Left renal cortex interstitium (tissue), 4 donors: ENCODE measurements around the gene PACRG. TPM values are rescaled to one million over a fixed set of nuclear protein-coding genes. Genes with fewer than 3 reads are reported as not detected.

Experiments used
- DNase-seq, 4 donors: peaks; one replicate each; pipeline ENCODE4 v3.0.0-alpha.2; 2013; ENCODE audit warnings: low read depth in 4 of 4, low spot score in 2 of 4, missing footprints in 1 of 4
- polyA plus RNA-seq, 4 donors: library from polyadenylated mRNA; unstranded; fragments of 120-200 nt; gene quantifications; one replicate each; pipeline ENCODE4 v1.2.1, GENCODE V29; 2013; ENCODE audit not compliant: insufficient read length in 4 of 4

Gene PACRG
- polyA plus RNA-seq, 4 donors = 13.7 to 20.1 (median 15.1) TPM

GRCh38 chr6:163259689-163260088 lies 531.9 kb downstream of the PACRG start:
- no peak for DNase-seq

GRCh38 chr6:163260111-163260895 lies 532.5 kb downstream of the PACRG start:
- DNase-seq = peak; percentile 19 to 43 (median 25)

GRCh38 chr6:163260911-163261310 lies 533.1 kb downstream of the PACRG start:
- no peak for DNase-seq

GRCh38 chr6:163261361-163261760 lies 533.6 kb downstream of the PACRG start:
- DNase-seq = no peak

GRCh38 chr6:163262080-163262479 lies 534.3 kb downstream of the PACRG start:
- DNase-seq = no peak

GRCh38 chr6:163263196-163263595 lies 535.4 kb downstream of the PACRG start:
- DNase-seq = no peak

GRCh38 chr6:163263998-163264661 lies 536.4 kb downstream of the PACRG start:
- DNase-seq = no peak

- no peak for DNase-seq
Observed at GRCh38 chr6:163264662-163265035, 536.9 kb downstream of the PACRG start.

GRCh38 chr6:163281634-163282033 lies 553.9 kb downstream of the PACRG start:
- DNase-seq = no peak

- no peak for DNase-seq
Observed at GRCh38 chr6:163282672-163283071, 554.9 kb downstream of the PACRG start.

GRCh38 chr6:163284151-163284550 lies 556.4 kb downstream of the PACRG start:
- no peak for DNase-seq

- no peak for DNase-seq
Observed at GRCh38 chr6:163285691-163286090, 557.9 kb downstream of the PACRG start.

GRCh38 chr6:163287626-163288025 lies 559.9 kb downstream of the PACRG start:
- no peak for DNase-seq

- no peak for DNase-seq
Observed at GRCh38 chr6:163288066-163288465, 560.3 kb downstream of the PACRG start.

GRCh38 chr6:163288915-163289314 lies 561.1 kb downstream of the PACRG start:
- no peak for DNase-seq

GRCh38 chr6:163289447-163289846 lies 561.7 kb downstream of the PACRG start:
- DNase-seq = no peak

- no peak for DNase-seq
Observed at GRCh38 chr6:163290545-163291274, 562.9 kb downstream of the PACRG start.

- no peak for DNase-seq
Observed at GRCh38 chr6:163291622-163292021, 563.8 kb downstream of the PACRG start.

- DNase-seq = no peak
Observed at GRCh38 chr6:163293286-163293685, 565.5 kb downstream of the PACRG start.

GRCh38 chr6:163294734-163295133 lies 567.0 kb downstream of the PACRG start:
- DNase-seq = no peak

GRCh38 chr6:163296835-163297519 lies 569.2 kb downstream of the PACRG start:
- DNase-seq = peak in 2 of 4 donors; percentile 24 to 31
